Mononuclear cell (primary cell): ENCODE measurements around the gene CD48. TPM values are rescaled to one million over a fixed set of nuclear protein-coding genes. Genes with fewer than 3 reads are reported as not detected.

ENCODE experiments used
- H3K27me3 ChIP-seq: 2 replicates; pipeline ENCODE4 v1.6.0; 2011; ENCODE audit warnings: low read length, control low read depth; ENCODE audit not compliant: insufficient read depth
- H3K4me1 ChIP-seq: 2 replicates; pipeline ENCODE4 v1.5.1; 2011; ENCODE audit warnings: mild to moderate bottlenecking, low read length, control low read depth; ENCODE audit not compliant: insufficient read depth
- H3K4me3 ChIP-seq: 2 replicates; pipeline ENCODE4 v1.5.1; 2011; ENCODE audit warnings: mild to moderate bottlenecking, low read length, moderate library complexity
- H3K9me3 ChIP-seq: 2 replicates; pipeline ENCODE4 v1.5.1; 2011; ENCODE audit warnings: low read depth, mild to moderate bottlenecking, control low read depth, low read length
- total RNA-seq: library from RNA; depleted of rRNA; stranded (reverse); fragments of >200 nt; gene quantifications from one replicate; pipeline ENCODE4 v1.2.3, GENCODE V29; 2012

Gene CD48
- total RNA-seq, 1 donor = 996 TPM

- no peak overlapping the region for H3K4me3 ChIP-seq
- no peaks in the 10 kb centered on the region for H3K9me3 ChIP-seq
- H3K4me1 ChIP-seq = peaks cover 75% of the 10 kb centered on the region
- H3K27me3 ChIP-seq = no peaks in the 10 kb centered on the region
Measured at GRCh38 chr1:160634543-160635491, 76.8 kb downstream of the CD48 start.

- no peak overlapping the region for H3K4me3 ChIP-seq
- H3K27me3 ChIP-seq = no peaks in the 10 kb centered on the region
- no peaks in the 10 kb centered on the region for H3K9me3 ChIP-seq
- H3K4me1 ChIP-seq = peaks cover 75% of the 10 kb centered on the region
Measured at GRCh38 chr1:160633330-160633903, 78.2 kb downstream of the CD48 start.

DNA sequence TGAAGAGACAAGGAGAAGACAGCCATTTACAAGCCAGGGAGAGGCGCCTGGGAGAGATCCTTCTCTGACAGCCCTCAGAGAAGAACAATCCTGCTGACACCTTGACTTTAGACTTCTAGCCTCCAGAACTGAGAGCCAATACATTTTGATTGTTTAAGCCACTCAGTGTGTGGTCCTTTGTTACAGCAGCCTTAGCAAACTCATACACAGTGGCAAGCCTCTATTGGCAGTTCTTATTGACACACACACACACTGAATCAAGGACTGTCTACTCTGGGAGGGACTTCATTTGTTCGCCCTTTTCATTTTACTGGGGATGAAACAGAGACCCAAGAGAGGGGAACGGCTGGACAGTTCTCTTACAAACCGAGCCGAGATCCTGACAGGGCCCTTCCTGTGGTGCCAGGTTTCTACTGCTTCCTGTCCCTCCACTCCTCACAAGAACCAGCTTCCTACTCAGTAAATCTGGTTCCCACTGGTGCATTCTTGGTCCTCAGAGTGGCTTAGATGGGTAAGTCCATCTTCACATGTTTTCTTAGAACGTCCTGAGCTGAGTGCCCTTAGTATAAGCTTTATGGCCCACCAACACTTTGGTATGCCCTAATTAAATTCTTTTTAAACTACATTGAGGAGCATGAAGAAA is 79.5 kb downstream of the CD48 start:
- Histone ChIP-seq H3K27me3 (no peaks in the 10 kb centered on the region), H3K4me3 (no peak overlapping the region), H3K4me1 (peaks cover 75% of the 10 kb centered on the region), H3K9me3 (no peaks in the 10 kb centered on the region)

GRCh38 chr1:160630523-160631451 is 80.8 kb downstream of the CD48 start:
- Histone ChIP-seq H3K27me3 (no peaks in the 10 kb centered on the region), H3K9me3 (no peaks in the 10 kb centered on the region), H3K4me1 (peaks cover 75% of the 10 kb centered on the region), H3K4me3 (no peak overlapping the region)

DNA sequence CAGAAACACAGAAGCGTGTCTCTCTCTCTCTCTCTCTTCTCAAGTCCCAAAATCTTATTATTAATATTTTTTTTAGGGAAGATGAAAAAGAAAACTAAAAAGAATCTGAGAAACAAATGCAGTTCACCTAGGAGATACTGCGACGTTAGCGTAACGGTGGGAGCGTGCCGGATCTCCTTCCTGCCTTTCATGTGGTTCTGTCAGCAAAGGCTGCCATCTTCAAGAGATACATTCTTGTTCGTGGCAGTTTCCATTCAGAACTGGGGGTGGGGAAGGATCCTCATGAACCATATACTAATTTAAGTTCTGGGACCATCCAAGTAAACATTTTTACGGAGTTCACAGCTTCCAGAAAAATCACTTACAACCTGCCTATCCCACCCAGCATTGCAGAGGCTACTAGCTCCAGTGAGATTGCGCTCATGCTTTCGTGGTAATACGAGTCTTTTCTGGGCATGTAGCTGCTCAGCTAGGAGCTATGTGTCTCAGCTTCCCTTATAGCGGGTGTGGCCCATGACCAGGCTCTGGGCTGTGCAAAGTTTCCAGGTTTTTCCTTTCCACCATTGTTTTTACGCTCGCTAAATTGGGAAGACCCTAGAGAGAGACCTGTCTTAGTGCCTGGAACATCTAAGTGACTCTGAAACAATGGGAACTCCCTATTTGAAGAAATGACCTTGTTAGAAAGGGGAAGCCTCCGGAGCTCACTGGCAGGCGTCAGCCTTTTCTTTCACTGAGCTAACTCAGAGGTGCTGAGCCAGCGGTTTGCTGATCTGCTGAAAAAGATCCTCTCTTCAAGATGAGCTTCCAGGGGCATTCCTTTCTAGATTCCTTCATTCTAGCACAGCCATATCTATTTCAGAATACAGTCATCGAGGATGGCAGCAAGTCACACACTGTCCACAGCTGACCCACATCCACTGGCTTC is 82.1 kb downstream of the CD48 start:
- Histone ChIP-seq H3K4me3 (no peak overlapping the region), H3K4me1 (peaks cover 84% of the 10 kb centered on the region), H3K9me3 (no peaks in the 10 kb centered on the region), H3K27me3 (no peaks in the 10 kb centered on the region)

- Histone ChIP-seq H3K4me1 (peaks cover 90% of the 10 kb centered on the region), H3K9me3 (no peaks in the 10 kb centered on the region), H3K27me3 (no peaks in the 10 kb centered on the region), H3K4me3 (no peak overlapping the region)
Measured at GRCh38 chr1:160628799-160629263, 82.8 kb downstream of the CD48 start.

Other genes with a start within 250 kb of the CD48 start
- gene SLAMF6, start 188.6 kb downstream of the CD48 start, total RNA-seq = 8.2 TPM
- 33.4 TPM for gene CD84, start 132.3 kb downstream of the CD48 start, total RNA-seq
- gene SLAMF1, start 64.8 kb downstream of the CD48 start, total RNA-seq = 30.0 TPM
- 12.9 TPM for gene SLAMF7, start 27.4 kb upstream of the CD48 start, total RNA-seq
- gene LY9, start 84.4 kb upstream of the CD48 start, total RNA-seq = 93.1 TPM
- 15.5 TPM for gene CD244, start 151.1 kb upstream of the CD48 start, total RNA-seq
- gene ITLN1, start 173.4 kb upstream of the CD48 start, total RNA-seq = 0.42 TPM
- not detected for gene ITLN2, start 243.0 kb upstream of the CD48 start, total RNA-seq